HEK293 (cell line): ENCODE results near the gene PIGQ.

Source experiments
- ATF2 ChIP-seq: fragments of 450-650 bp; formaldehyde crosslinking; IDR thresholded peaks from 2 replicates; pipeline ENCODE4 v1.5.1; 2016; ENCODE audit warnings: missing biosample characterization, missing genetic modification characterization, low read depth
- CTCF ChIP-seq: fragments of 450-650 bp; formaldehyde crosslinking; IDR thresholded peaks from 2 replicates; pipeline ENCODE4 v1.5.1; 2016; ENCODE audit warnings: missing biosample characterization, missing genetic modification characterization
- ZNF24 ChIP-seq: fragments of 450-650 bp; formaldehyde crosslinking; IDR thresholded peaks from 2 replicates; pipeline ENCODE4 v1.5.1; 2016; ENCODE audit warnings: missing biosample characterization, missing genetic modification characterization
- ZNF585B ChIP-seq: fragments of 450-650 bp; formaldehyde crosslinking; IDR thresholded peaks from 2 replicates; pipeline ENCODE4 v1.5.1; 2016; ENCODE audit warnings: missing biosample characterization, missing genetic modification characterization
- ZNF596 ChIP-seq: fragments of 450-650 bp; IDR thresholded peaks from 2 replicates; pipeline ENCODE4 v1.5.0; 2018; ENCODE audit warnings: missing biosample characterization, mild to moderate bottlenecking, missing genetic modification characterization, moderate library complexity
- ZNF768 ChIP-seq: fragments of 450-650 bp; formaldehyde crosslinking; IDR thresholded peaks from 2 replicates; pipeline ENCODE4 v1.5.1; 2018; ENCODE audit warnings: missing biosample characterization, mild to moderate bottlenecking, missing genetic modification characterization
- ZSCAN23 ChIP-seq: fragments of 450-650 bp; formaldehyde crosslinking; IDR thresholded peaks from 2 replicates; pipeline ENCODE4 v1.5.1; 2016; ENCODE audit warnings: missing biosample characterization, missing genetic modification characterization
- TF ChIP-seq, protein P1 (sequence below): fragments of 450-650 bp; formaldehyde crosslinking; IDR thresholded peaks from 2 replicates; pipeline ENCODE4 v1.5.1; 2016; ENCODE audit warnings: missing biosample characterization, missing genetic modification characterization

GRCh38 chr16:554640-555365, 15.0 kb upstream of the PIGQ start:
- TF ChIP-seq ZNF768 (tag by site-specific recombination): no peak
- no peak for TF ChIP-seq ATF2 (tag by site-specific recombination)
- TF ChIP-seq CTCF (tag by site-specific recombination): no peak
- no peak for TF ChIP-seq ZNF585B (tag by site-specific recombination)
- TF ChIP-seq ZSCAN23: no peak
- TF ChIP-seq ZNF24 (tag by site-specific recombination): no peak
- TF ChIP-seq, protein P1, sequence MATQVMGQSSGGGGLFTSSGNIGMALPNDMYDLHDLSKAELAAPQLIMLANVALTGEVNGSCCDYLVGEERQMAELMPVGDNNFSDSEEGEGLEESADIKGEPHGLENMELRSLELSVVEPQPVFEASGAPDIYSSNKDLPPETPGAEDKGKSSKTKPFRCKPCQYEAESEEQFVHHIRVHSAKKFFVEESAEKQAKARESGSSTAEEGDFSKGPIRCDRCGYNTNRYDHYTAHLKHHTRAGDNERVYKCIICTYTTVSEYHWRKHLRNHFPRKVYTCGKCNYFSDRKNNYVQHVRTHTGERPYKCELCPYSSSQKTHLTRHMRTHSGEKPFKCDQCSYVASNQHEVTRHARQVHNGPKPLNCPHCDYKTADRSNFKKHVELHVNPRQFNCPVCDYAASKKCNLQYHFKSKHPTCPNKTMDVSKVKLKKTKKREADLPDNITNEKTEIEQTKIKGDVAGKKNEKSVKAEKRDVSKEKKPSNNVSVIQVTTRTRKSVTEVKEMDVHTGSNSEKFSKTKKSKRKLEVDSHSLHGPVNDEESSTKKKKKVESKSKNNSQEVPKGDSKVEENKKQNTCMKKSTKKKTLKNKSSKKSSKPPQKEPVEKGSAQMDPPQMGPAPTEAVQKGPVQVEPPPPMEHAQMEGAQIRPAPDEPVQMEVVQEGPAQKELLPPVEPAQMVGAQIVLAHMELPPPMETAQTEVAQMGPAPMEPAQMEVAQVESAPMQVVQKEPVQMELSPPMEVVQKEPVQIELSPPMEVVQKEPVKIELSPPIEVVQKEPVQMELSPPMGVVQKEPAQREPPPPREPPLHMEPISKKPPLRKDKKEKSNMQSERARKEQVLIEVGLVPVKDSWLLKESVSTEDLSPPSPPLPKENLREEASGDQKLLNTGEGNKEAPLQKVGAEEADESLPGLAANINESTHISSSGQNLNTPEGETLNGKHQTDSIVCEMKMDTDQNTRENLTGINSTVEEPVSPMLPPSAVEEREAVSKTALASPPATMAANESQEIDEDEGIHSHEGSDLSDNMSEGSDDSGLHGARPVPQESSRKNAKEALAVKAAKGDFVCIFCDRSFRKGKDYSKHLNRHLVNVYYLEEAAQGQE: no peak
- TF ChIP-seq ZNF596 (tag by site-specific recombination): no peak
